HG02852 (cell line): ENCODE results near the gene UBE3A.
A peak's percentile ranks its signal among the peaks of the same experiment; 100 is the strongest.

Source experiments
- ATAC-seq: cut with Tn5 transposase; IDR thresholded peaks from one replicate; pipeline ENCODE4 v1.9.1; 2021; ENCODE audit warnings: mild to moderate bottlenecking, moderate library complexity; ENCODE audit not compliant: unreplicated experiment

UBE3A gene

GRCh38 chr15:25406846-25407245 lies 32.0 kb downstream of the UBE3A start:
- ATAC-seq: no peak

GRCh38 chr15:25406261-25406660 lies 32.6 kb downstream of the UBE3A start:
- no peak for ATAC-seq

- no peak for ATAC-seq
Observed at GRCh38 chr15:25403771-25404170, 35.1 kb downstream of the UBE3A start.

- no peak for ATAC-seq
Observed at GRCh38 chr15:25402342-25402741, 36.5 kb downstream of the UBE3A start.

- no peak for ATAC-seq
Observed at GRCh38 chr15:25401501-25401900, 37.3 kb downstream of the UBE3A start.

- ATAC-seq: no peak
Observed at GRCh38 chr15:25397100-25397499, 41.7 kb downstream of the UBE3A start.

GRCh38 chr15:25394898-25395297 lies 43.9 kb downstream of the UBE3A start:
- no peak for ATAC-seq

- ATAC-seq: no peak
Observed at GRCh38 chr15:25392806-25393205, 46.0 kb downstream of the UBE3A start.

GRCh38 chr15:25391971-25392721 lies 46.7 kb downstream of the UBE3A start:
- ATAC-seq: no peak

- no peak for ATAC-seq
Observed at GRCh38 chr15:25385986-25386385, 52.8 kb downstream of the UBE3A start.

GRCh38 chr15:25381579-25381978 lies 57.2 kb downstream of the UBE3A start:
- ATAC-seq: no peak

- peak; percentile 52 for ATAC-seq
Observed at GRCh38 chr15:25378501-25378901, 60.3 kb downstream of the UBE3A start.

GRCh38 chr15:25375557-25375956 lies 63.3 kb downstream of the UBE3A start:
- no peak for ATAC-seq

- ATAC-seq: no peak
Observed at GRCh38 chr15:25374143-25374542, 64.7 kb downstream of the UBE3A start.

- no peak for ATAC-seq
Observed at GRCh38 chr15:25372298-25372697, 66.5 kb downstream of the UBE3A start.

GRCh38 chr15:25368850-25369249 lies 70.0 kb downstream of the UBE3A start:
- no peak for ATAC-seq

- ATAC-seq: no peak
Observed at GRCh38 chr15:25366058-25366457, 72.8 kb downstream of the UBE3A start.

GRCh38 chr15:25362545-25362944 lies 76.3 kb downstream of the UBE3A start:
- no peak for ATAC-seq

- no peak for ATAC-seq
Observed at GRCh38 chr15:25347707-25348106, 91.1 kb downstream of the UBE3A start.

GRCh38 chr15:25346371-25346770 lies 92.5 kb downstream of the UBE3A start:
- no peak for ATAC-seq

GRCh38 chr15:25345943-25346342 lies 92.9 kb downstream of the UBE3A start:
- ATAC-seq: no peak

- no peak for ATAC-seq
Observed at GRCh38 chr15:25342629-25343028, 96.2 kb downstream of the UBE3A start.

GRCh38 chr15:25339431-25339830 lies 99.4 kb downstream of the UBE3A start:
- no peak for ATAC-seq
